Hematopoietic multipotent progenitor cell (in vitro differentiated cells): ENCODE results near the gene MRC2. TPM values are rescaled to one million over a fixed set of nuclear protein-coding genes. Genes with fewer than 3 reads are reported as not detected.

Source experiments
- DNase-seq, 3 donors: peaks; one replicate each; pipeline ENCODE4 v3.0.0-alpha.2; 2011 to 2015; ENCODE audit warnings: low read depth in 2 of 3, low spot score in 2 of 3
- total RNA-seq: library from RNA; depleted of rRNA; stranded (reverse); fragments of >200 nt; gene quantifications from one replicate; pipeline ENCODE4 v1.2.3, GENCODE V29; 2012

The MRC2 gene
- total RNA-seq, 1 donor = 25.3 TPM

DNA sequence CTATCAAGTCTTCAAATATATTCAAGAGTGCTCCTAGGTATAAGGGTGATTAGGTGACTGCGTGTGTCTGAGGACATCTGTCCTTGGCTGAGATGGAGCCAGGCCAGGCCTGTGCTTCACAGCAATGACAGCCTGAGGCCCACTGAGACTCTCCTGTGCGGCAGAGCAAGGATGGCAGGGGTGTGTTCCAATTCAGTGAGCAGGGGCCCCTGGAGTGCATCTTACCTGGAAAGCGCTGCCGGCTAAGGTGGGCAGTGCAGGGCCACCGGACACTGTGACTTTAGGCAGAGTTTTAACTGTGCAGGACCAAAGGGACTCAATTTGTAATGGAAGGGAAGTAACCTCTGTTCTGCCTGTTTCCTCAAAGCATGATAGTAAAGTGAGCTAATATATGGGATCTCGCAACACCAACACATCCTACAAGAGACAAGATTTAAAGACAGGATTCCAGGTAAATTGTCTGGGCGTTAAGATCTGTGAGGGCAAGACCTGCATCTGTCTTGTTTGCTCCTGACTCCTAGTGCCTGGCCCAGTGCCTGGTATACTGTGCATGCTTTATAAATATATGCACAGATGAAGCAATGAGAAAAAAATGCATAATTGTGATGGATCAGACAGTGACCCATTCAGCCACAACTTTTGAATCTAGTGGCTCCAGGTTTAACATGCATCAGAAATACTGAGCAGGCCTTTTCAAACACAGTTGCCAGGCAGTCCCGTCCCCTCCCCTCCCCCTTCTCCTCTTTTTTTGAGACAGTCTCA is 86.7 kb downstream of the MRC2 start:
- DNase-seq = no peak

DNA sequence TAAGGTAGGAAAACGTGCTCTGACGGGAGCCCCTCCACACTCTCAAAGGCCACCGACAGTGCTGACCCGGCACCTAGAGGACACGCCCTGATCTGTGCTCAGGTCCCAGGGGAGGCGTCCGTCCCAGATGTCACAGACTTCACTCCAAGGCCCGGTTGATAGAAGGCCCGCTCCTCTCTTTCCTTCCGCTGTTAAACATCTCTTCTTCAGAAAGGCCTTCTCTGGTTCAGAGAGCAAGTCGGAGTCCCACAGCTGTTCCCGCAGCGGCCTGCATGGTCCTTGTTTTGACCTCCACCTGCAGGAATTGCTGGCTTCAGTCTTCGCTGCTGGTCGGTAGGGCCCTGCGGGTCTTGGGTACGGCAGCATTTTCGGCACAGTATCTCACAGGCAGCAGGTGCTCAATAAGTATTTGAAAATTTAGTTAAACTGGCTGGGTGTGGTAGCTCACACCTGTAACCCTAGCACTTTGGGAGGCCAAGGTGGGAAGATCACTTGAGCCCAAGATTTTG is 88.5 kb downstream of the MRC2 start:
- DNase-seq = no peak

DNA sequence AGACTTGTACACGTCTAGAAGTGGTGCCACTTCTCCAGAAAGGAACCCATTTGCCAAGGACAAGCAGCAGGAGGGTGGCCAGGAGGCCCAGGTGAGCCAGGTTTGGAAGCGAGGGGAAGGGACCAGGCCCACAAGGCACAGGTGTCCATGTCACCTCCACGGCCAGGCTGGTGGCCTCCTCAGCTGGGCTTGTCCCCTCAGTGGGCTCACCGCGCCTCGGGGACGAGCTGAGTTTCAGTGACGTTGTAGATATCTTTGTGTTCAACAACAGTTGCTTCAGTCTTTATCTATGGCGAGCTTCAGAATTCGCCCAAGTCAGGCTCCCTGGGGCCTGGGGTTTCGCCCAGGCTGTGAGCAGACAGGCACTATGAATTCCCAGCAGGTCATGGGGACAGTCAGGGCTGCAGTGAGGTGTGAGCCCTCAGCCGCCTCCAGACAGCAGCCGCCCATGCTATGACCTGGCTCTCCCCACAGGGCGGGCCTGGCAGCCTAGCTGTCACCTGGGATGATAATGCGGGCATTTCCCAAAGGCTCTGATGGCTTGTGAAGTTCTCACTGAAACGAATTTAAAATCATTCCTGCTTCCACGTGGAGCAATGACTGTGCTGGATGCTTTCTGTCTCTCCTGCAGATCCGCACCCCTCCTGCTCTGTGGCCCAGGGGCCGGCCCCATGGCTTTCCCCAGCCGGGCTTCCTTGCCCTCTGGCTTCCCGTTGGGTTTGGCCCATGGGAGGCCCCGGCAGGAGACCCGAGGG is 89.5 kb downstream of the MRC2 start:
- no peak for DNase-seq

DNA sequence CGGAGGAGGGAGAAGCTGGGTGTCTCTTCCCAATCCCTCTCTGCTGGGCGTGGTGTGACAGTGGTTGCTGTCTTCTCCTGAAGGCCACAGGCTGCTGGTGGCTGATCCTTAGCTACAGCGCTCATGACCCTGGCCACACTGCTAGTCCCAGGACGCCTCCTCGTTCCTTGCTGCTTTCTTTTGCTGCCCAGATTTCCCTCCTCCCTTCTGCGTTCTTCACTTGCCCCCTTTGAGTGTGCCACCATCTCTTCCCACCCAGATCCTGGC is 90.1 kb downstream of the MRC2 start:
- DNase-seq = no peak

DNA sequence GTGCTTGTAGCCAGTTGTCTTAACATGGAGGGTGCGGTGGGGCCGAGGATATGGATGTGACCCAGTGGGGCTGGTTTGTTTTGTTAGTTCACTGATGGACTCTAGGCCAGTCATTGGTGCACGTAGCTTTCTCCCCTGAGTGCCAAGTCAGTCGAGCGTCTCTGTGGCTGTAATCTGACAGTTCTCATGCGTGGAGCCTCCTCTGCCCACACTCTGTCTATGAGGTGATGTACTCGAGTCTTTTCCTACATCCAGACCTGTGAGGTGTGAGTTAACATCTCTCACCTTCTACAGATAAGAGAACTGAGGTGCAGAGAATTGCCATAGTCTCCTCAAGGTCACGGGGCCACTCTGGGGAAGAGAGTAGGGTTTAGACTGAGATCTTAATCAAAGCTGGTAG is 90.4 kb downstream of the MRC2 start:
- DNase-seq = no peak

DNA sequence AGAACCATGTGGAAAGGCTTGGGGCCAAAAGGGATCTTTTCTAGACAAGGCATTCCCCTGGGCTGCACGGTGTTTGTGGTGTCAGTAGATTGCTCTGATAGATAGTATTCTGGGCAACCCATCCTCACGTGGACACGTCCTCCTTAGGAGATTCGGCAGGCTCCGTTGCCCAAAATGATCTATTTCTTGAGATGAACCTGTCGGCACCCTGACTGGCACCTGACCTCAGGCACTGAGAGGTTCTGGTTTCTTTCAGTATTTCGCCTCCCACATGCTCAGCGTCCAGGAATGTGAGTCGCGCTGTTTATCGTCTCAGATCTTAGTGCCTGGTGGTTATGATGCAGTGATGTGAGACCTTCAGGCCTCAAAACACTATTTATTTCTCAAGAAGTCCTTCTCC is 91.0 kb downstream of the MRC2 start:
- no peak for DNase-seq

DNA sequence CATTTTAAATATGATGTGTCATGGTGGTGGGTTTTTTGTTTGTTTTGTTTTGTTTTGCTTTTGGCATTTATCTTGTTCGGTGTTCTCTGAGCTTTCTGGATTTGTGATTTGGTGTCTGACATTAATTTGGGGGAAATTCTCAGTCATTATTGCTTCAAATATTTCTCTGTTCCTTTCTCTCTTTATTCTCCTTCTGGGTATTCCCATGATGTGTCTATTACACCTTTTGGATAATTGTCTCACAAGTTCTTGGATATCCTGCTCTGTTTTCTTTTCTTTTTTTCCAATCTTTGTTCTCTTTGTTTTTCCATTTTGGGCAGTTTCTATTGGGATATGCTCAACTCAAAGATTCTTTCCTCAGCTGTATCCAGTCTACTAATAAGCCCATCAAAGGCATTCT is 92.1 kb downstream of the MRC2 start:
- no peak for DNase-seq

DNA sequence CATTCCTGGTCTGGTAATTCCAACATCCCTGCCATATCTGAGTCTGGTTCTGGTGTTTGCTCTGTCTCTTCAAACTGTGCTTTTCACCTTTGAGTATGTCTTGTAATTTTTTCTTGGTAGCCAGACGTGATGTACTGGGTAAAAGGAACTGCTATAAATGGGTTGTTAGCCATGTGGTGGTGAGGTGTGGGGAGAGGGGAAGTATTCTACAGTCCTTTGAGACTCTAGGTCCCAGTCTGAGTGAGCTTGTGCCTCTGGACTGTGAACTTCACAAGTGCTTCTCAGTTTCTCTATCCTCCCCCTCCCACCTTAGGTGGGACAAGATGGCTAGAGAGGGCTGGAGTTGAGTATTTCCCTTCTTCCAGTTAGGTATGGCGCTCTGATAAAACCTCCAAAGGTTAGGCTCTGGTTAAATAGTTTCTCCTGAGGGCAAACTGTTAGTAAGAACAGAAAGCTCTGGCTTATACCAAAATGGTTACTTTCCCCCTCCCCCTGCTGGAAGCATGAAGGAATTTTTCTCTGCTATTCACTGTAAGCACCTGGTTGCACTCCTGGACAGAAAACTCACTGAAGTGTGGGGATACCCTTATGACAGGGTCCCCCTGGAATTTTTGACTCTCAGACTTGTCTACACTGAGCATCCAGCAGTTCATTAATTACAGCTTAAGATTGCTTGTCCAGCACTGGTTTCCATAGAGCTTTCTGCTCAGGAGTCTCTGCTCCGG is 92.8 kb downstream of the MRC2 start:
- DNase-seq = no peak

DNA sequence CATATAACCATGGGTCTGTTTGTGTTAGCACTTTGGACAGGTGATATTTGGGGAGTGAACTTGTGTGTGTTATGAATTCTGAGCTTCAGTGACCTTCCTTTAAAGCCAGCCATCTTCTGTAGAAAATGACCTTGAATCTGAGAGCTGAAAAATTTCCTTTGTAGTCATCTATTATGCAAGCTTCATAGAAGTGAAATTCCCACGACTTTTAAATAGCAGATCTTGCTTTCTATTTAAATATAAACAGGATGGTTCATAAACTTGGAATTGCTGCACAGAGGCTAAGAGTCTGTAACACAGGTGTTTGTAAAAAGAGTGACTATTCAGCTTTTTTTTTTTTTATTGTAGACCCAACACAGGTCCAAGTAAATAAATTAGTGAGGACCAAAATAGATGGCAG is 95.2 kb downstream of the MRC2 start:
- no peak for DNase-seq

DNA sequence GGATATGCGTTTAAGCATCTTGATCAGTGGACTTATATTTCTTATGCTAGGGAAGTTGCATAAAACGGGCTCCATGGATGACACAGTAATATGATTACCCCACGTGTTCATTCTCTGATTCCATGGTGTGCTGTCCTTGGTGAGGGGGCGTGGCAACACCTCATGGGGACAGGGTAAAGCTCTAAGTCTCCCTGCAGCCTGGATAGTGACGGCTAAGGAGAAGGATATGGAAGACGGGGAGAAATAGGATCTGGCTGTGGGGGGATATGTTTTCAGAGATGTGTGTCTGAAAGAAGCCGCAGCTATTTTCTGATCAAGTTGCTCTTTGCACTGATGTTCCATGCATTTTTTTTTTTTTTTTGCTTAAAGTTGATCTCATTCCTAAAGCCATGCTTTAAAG is 96.4 kb downstream of the MRC2 start:
- no peak for DNase-seq

DNA sequence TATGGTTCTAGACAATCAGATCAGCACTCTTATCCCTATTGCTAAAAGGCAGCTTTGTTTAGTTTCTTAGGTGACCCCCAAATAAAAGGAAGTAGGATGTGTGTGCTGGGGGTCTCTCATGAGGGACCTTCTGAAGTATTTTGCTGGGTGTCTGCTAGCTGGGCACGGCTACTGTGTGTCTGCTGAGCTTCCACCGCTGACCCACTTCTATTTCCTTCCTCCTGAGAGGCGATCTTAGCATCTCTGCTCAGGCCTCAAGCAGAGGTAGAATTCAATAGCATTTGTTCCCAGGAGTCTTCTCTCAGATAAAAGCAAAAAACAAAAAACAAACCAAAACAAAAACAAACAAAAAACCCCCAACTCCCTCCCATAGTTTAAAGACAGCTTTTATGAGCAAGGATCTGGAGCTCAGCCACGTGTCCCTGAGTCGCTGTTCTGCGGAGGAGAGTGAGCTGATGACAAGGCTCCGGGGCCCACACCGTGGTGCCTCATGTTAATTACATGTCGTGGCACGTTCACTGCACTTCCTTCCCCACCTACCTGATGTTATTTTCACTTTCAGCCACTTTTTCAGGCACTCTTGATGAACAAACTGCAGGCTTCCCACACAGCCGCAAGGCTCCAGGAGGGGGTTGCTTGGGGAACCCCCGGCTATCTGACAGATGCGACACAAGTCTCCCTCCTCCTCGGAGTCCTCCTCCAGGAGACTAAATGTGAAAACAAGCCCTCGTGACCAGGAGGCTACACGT is 97.1 kb downstream of the MRC2 start:
- peak; percentile 39 to 76 (median 72) for DNase-seq

DNA sequence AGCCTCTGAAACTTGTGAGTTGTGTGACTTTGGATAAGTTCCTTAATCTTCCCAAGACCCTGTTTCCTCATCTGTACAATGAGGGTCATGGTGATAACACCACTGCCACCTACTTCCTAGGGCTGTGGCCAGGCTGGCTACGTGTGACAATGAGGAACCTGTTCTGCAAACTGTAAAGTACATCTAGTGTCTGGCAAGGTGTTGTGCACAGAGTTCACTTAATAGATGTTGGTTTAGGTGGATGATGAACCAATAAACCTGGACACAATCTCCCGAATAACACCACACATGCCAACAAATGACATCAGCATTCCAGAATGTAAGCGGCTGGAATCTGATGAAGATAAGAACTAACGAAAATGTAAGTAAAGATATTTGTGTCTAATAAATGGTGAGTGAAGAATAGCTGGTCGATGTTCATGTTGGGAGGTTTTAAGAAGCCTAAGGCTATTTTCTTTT is 98.3 kb downstream of the MRC2 start:
- DNase-seq = peak in 1 of 3 donors; percentile 57

DNA sequence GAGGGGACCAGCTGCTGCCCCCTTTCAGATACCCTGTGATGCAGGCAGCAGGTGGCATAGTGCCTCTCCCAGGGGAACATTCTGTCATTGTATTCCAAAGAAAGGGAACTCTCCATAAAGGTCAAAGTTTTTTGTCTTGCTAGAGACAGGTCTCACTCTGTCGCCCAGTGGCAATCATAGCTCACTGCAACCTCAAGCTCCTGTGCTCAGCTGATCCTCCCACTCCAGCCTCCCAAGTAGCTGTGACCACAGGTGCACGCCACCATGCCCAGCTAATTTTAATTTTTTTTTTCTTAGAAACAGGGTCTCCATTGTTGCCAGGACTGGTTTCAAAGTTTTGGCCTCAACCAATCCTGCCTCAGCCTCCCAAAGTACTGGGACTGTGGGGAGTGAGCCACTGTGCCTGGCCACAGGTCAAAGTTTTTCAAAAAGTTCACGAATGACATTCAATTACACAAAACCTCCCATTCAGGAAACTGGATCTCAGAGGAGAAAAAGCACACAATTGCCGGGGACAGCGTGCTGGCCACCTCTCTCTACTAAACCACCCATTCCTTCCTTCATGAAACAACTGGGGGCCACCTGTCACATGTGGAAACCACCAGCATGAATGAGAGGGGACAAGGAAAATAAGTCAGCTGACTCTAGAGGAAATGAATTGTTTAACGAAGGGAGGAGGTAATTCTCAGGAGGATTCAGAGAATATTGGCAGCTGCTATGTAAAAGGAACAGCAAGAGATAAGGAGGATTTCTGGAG is 100.6 kb downstream of the MRC2 start:
- DNase-seq = peak in 1 of 3 donors; percentile 18

DNA sequence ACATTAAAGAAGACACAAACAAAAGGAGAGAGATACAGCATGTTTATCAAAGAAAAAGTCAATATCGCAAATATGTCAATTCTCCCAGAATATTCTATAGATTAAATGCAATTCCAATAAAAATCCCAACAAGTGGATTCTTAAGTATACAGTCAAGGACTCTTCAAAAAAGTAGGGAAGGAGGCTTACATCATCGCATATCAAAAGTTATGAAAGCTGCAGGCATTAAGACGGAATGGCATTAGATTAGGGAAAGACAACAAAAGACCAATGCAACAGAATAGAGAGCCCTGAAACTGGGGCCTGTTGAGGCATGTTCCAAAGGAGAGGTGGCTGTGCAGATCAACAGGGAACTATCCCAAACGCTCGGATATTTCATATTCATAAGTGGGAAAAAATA is 104.7 kb downstream of the MRC2 start:
- no peak for DNase-seq

DNA sequence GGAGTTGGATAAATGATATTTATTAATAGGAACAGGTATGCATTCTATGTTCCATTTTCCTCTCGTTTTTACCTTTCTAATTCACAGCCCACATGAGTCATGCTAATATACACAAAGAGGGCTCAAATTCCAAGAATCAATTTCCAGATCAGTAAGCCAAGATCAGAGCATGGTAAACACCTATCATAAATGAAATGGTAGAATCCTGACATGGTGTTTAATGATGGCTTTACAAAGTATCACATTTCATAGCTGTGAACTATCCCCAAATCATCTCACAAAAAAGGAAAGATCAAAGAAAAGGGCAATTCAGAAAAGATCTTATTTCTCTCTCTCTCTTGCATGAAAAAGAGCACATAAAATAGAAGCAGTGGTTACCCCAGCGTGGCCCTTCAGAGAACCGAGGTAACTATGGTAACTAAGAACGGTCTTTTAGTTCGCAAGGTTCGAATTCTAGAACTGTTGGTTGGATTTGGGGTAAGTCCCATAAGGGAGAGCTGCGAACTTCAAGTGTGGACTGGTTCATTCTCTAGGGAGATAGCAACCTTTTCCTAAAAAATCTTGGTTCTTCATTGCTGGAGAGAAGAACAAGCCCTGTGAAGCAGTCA is 107.7 kb downstream of the MRC2 start:
- no peak for DNase-seq

DNA sequence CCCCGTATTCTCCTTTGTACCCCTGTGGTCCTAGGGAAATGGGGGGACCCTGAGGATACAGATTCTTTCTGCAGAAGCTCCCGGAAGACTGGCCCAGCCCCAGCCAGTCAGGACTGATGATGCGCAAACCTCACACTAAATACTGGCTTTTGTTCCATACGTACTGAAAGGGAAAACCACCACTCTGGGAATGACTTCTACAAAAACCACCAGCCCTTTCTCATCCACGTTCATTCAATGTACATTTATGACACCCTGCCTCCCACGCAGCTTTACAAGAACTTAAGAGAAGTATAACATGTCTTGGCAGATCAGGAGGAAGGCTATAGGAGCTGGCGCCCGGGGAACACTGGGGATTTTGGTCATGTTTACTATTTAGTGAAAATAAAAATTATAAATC is 110.0 kb downstream of the MRC2 start:
- no peak for DNase-seq

DNA sequence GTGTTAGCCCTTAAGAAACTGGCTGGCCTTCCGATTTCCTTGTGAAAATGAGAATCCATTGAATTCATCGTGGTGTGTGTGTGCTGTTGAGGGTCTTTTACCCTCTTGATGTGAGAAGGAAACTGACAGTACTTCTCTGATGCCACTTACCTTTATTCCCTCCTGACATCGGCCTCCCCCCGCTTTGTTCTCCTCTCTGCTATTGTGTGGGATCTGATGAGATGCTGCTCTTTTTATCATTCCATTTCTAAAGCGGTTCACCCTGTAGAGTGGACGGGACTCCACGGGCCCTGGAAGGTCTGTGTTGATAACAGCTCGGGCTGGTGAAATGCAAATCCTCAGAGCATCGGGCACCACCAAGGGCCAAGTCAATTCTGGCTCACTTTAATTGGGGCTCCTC is 110.8 kb downstream of the MRC2 start:
- no peak for DNase-seq

DNA sequence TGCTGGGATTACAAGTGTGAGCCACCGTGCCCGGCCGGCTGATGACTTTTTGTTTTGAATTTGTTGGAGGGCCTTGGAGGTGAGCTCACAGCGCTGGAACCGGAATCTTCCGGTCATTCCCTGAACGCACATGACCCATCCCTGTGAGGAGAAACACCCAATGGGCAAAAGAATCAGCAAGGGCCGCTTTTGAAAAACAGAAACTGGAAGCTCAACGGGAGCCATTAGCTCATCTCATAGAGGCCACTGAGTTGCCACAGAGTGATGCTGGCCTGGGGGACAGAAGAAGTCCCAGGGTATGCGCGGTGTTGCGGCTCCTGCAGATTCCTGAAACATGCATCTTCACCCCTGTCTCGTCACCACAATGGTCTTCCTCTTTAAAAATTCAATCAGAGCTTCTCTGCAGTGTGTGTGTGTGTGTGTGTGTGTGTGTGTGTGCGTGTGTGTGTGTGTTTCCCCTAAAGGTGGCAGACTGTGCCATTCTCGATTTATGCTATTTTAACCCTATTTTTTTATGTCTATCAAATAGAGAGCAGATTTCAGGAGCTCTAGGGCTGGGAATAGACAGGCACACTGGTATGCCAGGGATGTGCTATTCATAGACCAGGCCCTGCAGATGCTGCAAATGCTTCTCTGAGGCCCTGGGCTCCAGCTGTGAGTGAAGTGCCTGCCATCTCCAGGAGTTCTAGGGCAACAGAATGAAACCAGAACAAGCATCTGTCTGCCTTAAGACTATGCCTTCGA is 112.3 kb downstream of the MRC2 start:
- no peak for DNase-seq

DNA sequence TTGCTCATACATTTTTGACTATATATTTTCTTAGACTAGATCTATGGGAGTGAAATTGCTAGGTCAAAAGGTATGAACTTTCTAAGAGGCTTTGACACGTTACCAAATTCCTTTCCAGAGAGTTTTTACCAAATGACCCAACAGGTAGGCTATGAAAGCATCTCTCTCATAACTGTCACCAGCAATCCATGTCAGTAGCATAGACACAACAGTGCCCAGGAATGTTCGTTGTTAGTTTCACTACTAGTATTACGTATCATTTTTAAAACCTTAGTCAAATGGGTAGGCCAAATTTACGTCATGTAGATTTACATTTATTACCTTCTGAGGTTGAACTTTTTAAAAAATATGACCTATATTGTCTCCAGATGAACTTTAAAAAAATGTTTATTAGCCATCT is 113.8 kb downstream of the MRC2 start:
- no peak for DNase-seq
